ENCODE data around the gene DPYD. TPM values are rescaled to one million over a fixed set of nuclear protein-coding genes. Genes with fewer than 3 reads are reported as not detected.

Gene DPYD
- polyA plus RNA-seq, 1 donor from 2014 or later: 3.8 TPM

GRCh38 chr1:97685360-97685759 is 235.5 kb downstream of the DPYD start:
- no peak overlapping the region for H3K27ac Mint-ChIP-seq
- no peaks in the 10 kb centered on the region for H3K36me3 Mint-ChIP-seq
- no peaks in the 10 kb centered on the region for H3K27me3 Mint-ChIP-seq
- peaks cover 0 to 2% (median 0%) of the 10 kb centered on the region in 3 donors for H3K9me3 Mint-ChIP-seq
- H3K4me1 Mint-ChIP-seq: peaks cover 0 to 2% (median 0%) of the 10 kb centered on the region in 3 donors
- H3K4me3 Mint-ChIP-seq: no peak overlapping the region

- Mint-ChIP-seq H3K4me3 (no peak overlapping the region), H3K27me3 (no peaks in the 10 kb centered on the region), H3K4me1 (no peaks in the 10 kb centered on the region), H3K36me3 (no peaks in the 10 kb centered on the region), H3K9me3 (peaks cover 0 to 9% (median 0%) of the 10 kb centered on the region in 3 donors), H3K27ac (no peak overlapping the region)
These were observed 239.9 kb downstream of the DPYD start for GRCh38 chr1:97680894-97681293.

GRCh38 chr1:97680470-97680869 is 240.4 kb downstream of the DPYD start:
- Mint-ChIP-seq H3K27me3 (no peaks in the 10 kb centered on the region), H3K9me3 (peaks cover 0 to 9% (median 0%) of the 10 kb centered on the region in 3 donors), H3K4me1 (no peaks in the 10 kb centered on the region), H3K27ac (no peak overlapping the region), H3K36me3 (no peaks in the 10 kb centered on the region), H3K4me3 (no peak overlapping the region)

- peaks cover 0 to 9% (median 0%) of the 10 kb centered on the region in 3 donors for H3K9me3 Mint-ChIP-seq
- H3K27me3 Mint-ChIP-seq: no peaks in the 10 kb centered on the region
- no peak overlapping the region for H3K4me3 Mint-ChIP-seq
- no peaks in the 10 kb centered on the region for H3K4me1 Mint-ChIP-seq
- H3K36me3 Mint-ChIP-seq: no peaks in the 10 kb centered on the region
- no peak overlapping the region for H3K27ac Mint-ChIP-seq
These were observed 243.1 kb downstream of the DPYD start for GRCh38 chr1:97677702-97678101.

- Mint-ChIP-seq H3K36me3 (peaks cover 2% of the 10 kb centered on the region), H3K9me3 (peaks cover 0 to 17% (median 0%) of the 10 kb centered on the region in 3 donors), H3K27me3 (no peaks in the 10 kb centered on the region), H3K4me1 (no peaks in the 10 kb centered on the region), H3K27ac (no peak overlapping the region), H3K4me3 (no peak overlapping the region)
These were observed 246.3 kb downstream of the DPYD start for GRCh38 chr1:97674517-97674916.

GRCh38 chr1:97668945-97669344 is 251.9 kb downstream of the DPYD start:
- H3K4me1 Mint-ChIP-seq: no peaks in the 10 kb centered on the region
- no peak overlapping the region for H3K4me3 Mint-ChIP-seq
- peaks cover 0 to 7% (median 0%) of the 10 kb centered on the region in 3 donors for H3K9me3 Mint-ChIP-seq
- H3K36me3 Mint-ChIP-seq: peaks cover 2% of the 10 kb centered on the region
- H3K27ac Mint-ChIP-seq: no peak overlapping the region
- no peaks in the 10 kb centered on the region for H3K27me3 Mint-ChIP-seq

- Mint-ChIP-seq H3K36me3 (no peaks in the 10 kb centered on the region), H3K27me3 (no peaks in the 10 kb centered on the region), H3K4me1 (no peaks in the 10 kb centered on the region), H3K4me3 (no peak overlapping the region), H3K27ac (no peak overlapping the region), H3K9me3 (no peaks in the 10 kb centered on the region)
These were observed 260.3 kb downstream of the DPYD start for GRCh38 chr1:97660431-97661105.

- Mint-ChIP-seq H3K27me3 (no peaks in the 10 kb centered on the region), H3K4me3 (no peak overlapping the region), H3K9me3 (no peaks in the 10 kb centered on the region), H3K36me3 (no peaks in the 10 kb centered on the region), H3K4me1 (no peaks in the 10 kb centered on the region), H3K27ac (no peak overlapping the region)
These were observed 265.8 kb downstream of the DPYD start for GRCh38 chr1:97654876-97655585.

- H3K36me3 Mint-ChIP-seq: no peaks in the 10 kb centered on the region
- peaks cover 0 to 2% (median under 1%) of the 10 kb centered on the region in 3 donors for H3K9me3 Mint-ChIP-seq
- no peaks in the 10 kb centered on the region for H3K27me3 Mint-ChIP-seq
- H3K4me1 Mint-ChIP-seq: no peaks in the 10 kb centered on the region
- no peak overlapping the region for H3K27ac Mint-ChIP-seq
- H3K4me3 Mint-ChIP-seq: no peak overlapping the region
These were observed 269.6 kb downstream of the DPYD start for GRCh38 chr1:97651250-97651649.

- Mint-ChIP-seq H3K4me3 (no peak overlapping the region), H3K9me3 (peaks cover 0 to 4% (median 3%) of the 10 kb centered on the region in 3 donors), H3K27ac (peak overlapping the region in 1 of 3 donors; percentile 51), H3K27me3 (no peaks in the 10 kb centered on the region), H3K4me1 (no peaks in the 10 kb centered on the region), H3K36me3 (no peaks in the 10 kb centered on the region)
These were observed 271.2 kb downstream of the DPYD start for GRCh38 chr1:97649591-97649990.

- no peak overlapping the region for H3K4me3 Mint-ChIP-seq
- no peaks in the 10 kb centered on the region for H3K27me3 Mint-ChIP-seq
- H3K9me3 Mint-ChIP-seq: peaks cover 3 to 4% (median 4%) of the 10 kb centered on the region in 3 donors
- no peaks in the 10 kb centered on the region for H3K4me1 Mint-ChIP-seq
- no peak overlapping the region for H3K27ac Mint-ChIP-seq
- no peaks in the 10 kb centered on the region for H3K36me3 Mint-ChIP-seq
These were observed 273.1 kb downstream of the DPYD start for GRCh38 chr1:97647776-97648175.

GRCh38 chr1:97646071-97646470 is 274.8 kb downstream of the DPYD start:
- no peaks in the 10 kb centered on the region for H3K36me3 Mint-ChIP-seq
- H3K9me3 Mint-ChIP-seq: peaks cover 3 to 4% (median 4%) of the 10 kb centered on the region in 3 donors
- peak overlapping the region in 1 of 3 donors; percentile 45 for H3K27ac Mint-ChIP-seq
- H3K4me3 Mint-ChIP-seq: no peak overlapping the region
- no peaks in the 10 kb centered on the region for H3K4me1 Mint-ChIP-seq
- H3K27me3 Mint-ChIP-seq: no peaks in the 10 kb centered on the region

- peaks cover 0 to 4% (median 0%) of the 10 kb centered on the region in 3 donors for H3K9me3 Mint-ChIP-seq
- H3K36me3 Mint-ChIP-seq: no peaks in the 10 kb centered on the region
- no peak overlapping the region for H3K4me3 Mint-ChIP-seq
- H3K4me1 Mint-ChIP-seq: no peaks in the 10 kb centered on the region
- no peak overlapping the region for H3K27ac Mint-ChIP-seq
- H3K27me3 Mint-ChIP-seq: no peaks in the 10 kb centered on the region
These were observed 280.2 kb downstream of the DPYD start for GRCh38 chr1:97640677-97641076.

GRCh38 chr1:97636941-97637340 is 283.9 kb downstream of the DPYD start:
- H3K4me3 Mint-ChIP-seq: no peak overlapping the region
- no peaks in the 10 kb centered on the region for H3K9me3 Mint-ChIP-seq
- no peaks in the 10 kb centered on the region for H3K27me3 Mint-ChIP-seq
- H3K36me3 Mint-ChIP-seq: peaks cover 1% of the 10 kb centered on the region
- H3K4me1 Mint-ChIP-seq: no peaks in the 10 kb centered on the region
- no peak overlapping the region for H3K27ac Mint-ChIP-seq

GRCh38 chr1:97634758-97635157 is 286.1 kb downstream of the DPYD start:
- H3K4me3 Mint-ChIP-seq: no peak overlapping the region
- H3K27me3 Mint-ChIP-seq: no peaks in the 10 kb centered on the region
- H3K27ac Mint-ChIP-seq: no peak overlapping the region
- peaks cover 1% of the 10 kb centered on the region for H3K36me3 Mint-ChIP-seq
- no peaks in the 10 kb centered on the region for H3K4me1 Mint-ChIP-seq
- no peaks in the 10 kb centered on the region for H3K9me3 Mint-ChIP-seq

- peaks cover 1% of the 10 kb centered on the region for H3K36me3 Mint-ChIP-seq
- H3K27ac Mint-ChIP-seq: no peak overlapping the region
- no peaks in the 10 kb centered on the region for H3K4me1 Mint-ChIP-seq
- no peak overlapping the region for H3K4me3 Mint-ChIP-seq
- no peaks in the 10 kb centered on the region for H3K9me3 Mint-ChIP-seq
- no peaks in the 10 kb centered on the region for H3K27me3 Mint-ChIP-seq
These were observed 288.1 kb downstream of the DPYD start for GRCh38 chr1:97632776-97633175.
